H9 (cell line): Measurements from ENCODE around the gene FAM76A. TPM values are rescaled to one million over a fixed set of nuclear protein-coding genes. Genes with fewer than 3 reads are reported as not detected.

Source experiments
- DNase-seq: peaks from one replicate; pipeline ENCODE4 v3.0.0-alpha.2; 2017
- H2AFZ ChIP-seq: one replicate; pipeline ENCODE4 v1.6.1; 2013; ENCODE audit warnings: mild to moderate bottlenecking, low read length, control low read depth, moderate library complexity
- H2AK5ac ChIP-seq: 2 replicates; pipeline ENCODE4 v1.6.1; 2013; ENCODE audit warnings: low read length, control low read depth, mixed read lengths; ENCODE audit not compliant: insufficient read length
- H2BK120ac ChIP-seq: one replicate; pipeline ENCODE4 v1.6.1; 2013; ENCODE audit warnings: low read depth, mild to moderate bottlenecking, low read length, control low read depth, inconsistent platforms; ENCODE audit not compliant: poor library complexity, severe bottlenecking
- H2BK12ac ChIP-seq: 2 replicates; pipeline ENCODE4 v1.6.1; 2013; ENCODE audit warnings: low read length, control low read depth, mixed read lengths, low read depth; ENCODE audit not compliant: insufficient read length
- H2BK15ac ChIP-seq: 2 replicates; pipeline ENCODE4 v1.6.1; 2013; ENCODE audit warnings: low read depth, low read length, control low read depth
- H2BK20ac ChIP-seq: one replicate; pipeline ENCODE4 v1.6.1; 2013; ENCODE audit warnings: low read depth, mild to moderate bottlenecking, low read length, control low read depth, inconsistent platforms; ENCODE audit not compliant: poor library complexity, severe bottlenecking
- H2BK5ac ChIP-seq: 2 replicates; pipeline ENCODE4 v1.6.1; 2013; ENCODE audit warnings: low read length, control low read depth, mixed read lengths; ENCODE audit not compliant: insufficient read length
- H3K14ac ChIP-seq: 2 replicates; pipeline ENCODE4 v1.6.1; 2013; ENCODE audit warnings: low read length, control low read depth; ENCODE audit not compliant: insufficient read depth
- H3K18ac ChIP-seq: 2 replicates; pipeline ENCODE4 v1.6.1; 2013; ENCODE audit warnings: low read depth, mild to moderate bottlenecking, mixed read lengths, low read length, control low read depth; ENCODE audit not compliant: insufficient read length
- H3K23ac ChIP-seq: 2 replicates; pipeline ENCODE4 v1.6.1; 2013; ENCODE audit warnings: low read length, control low read depth, mixed read lengths, low read depth; ENCODE audit not compliant: insufficient read length
- H3K23me2 ChIP-seq: 2 replicates; pipeline ENCODE4 v1.6.1; 2013; ENCODE audit warnings: low read depth, mild to moderate bottlenecking, mixed read lengths, low read length, control low read depth; ENCODE audit not compliant: insufficient read length, poor library complexity, severe bottlenecking
- H3K27ac ChIP-seq: 2 replicates; pipeline ENCODE4 v1.5.1; 2013; ENCODE audit warnings: low read length, control low read depth, mixed read lengths, low read depth; ENCODE audit not compliant: insufficient read length
- H3K27me3 ChIP-seq: 2 replicates; pipeline ENCODE4 v1.6.1; 2013; ENCODE audit warnings: low read length, control low read depth, inconsistent platforms; ENCODE audit not compliant: insufficient read depth
- H3K4ac ChIP-seq: 2 replicates; pipeline ENCODE4 v1.6.1; 2013; ENCODE audit warnings: low read depth, mild to moderate bottlenecking, control low read depth, inconsistent platforms, low read length, moderate library complexity
- H3K4me1 ChIP-seq: 2 replicates; pipeline ENCODE4 v1.6.1; 2013; ENCODE audit warnings: low read length, control low read depth, inconsistent platforms; ENCODE audit not compliant: insufficient read depth
- H3K4me2 ChIP-seq: 2 replicates; pipeline ENCODE4 v1.6.1; 2013; ENCODE audit warnings: low read length, control low read depth, mixed read lengths; ENCODE audit not compliant: insufficient read length, insufficient read depth
- H3K56ac ChIP-seq: 2 replicates; pipeline ENCODE4 v1.6.1; 2013; ENCODE audit warnings: low read depth, mild to moderate bottlenecking, mixed read lengths, low read length, control low read depth; ENCODE audit not compliant: insufficient read length
- H3K79me1 ChIP-seq: 2 replicates; pipeline ENCODE4 v1.6.1; 2013; ENCODE audit warnings: low read depth, mild to moderate bottlenecking, moderate library complexity, low read length, control low read depth, inconsistent platforms; ENCODE audit not compliant: insufficient read depth, poor library complexity, severe bottlenecking
- H3K79me2 ChIP-seq: 2 replicates; pipeline ENCODE4 v1.6.1; 2013; ENCODE audit warnings: low read length, control low read depth, inconsistent platforms; ENCODE audit not compliant: insufficient read depth
- H3K9ac ChIP-seq: 2 replicates; pipeline ENCODE4 v1.6.1; 2013; ENCODE audit warnings: low read length, control low read depth, mixed read lengths; ENCODE audit not compliant: insufficient read length; ENCODE audit errors: extremely low read depth
- H3K9me3 ChIP-seq: one replicate; pipeline ENCODE4 v1.6.1; 2013; ENCODE audit warnings: low read depth, low read length, inconsistent platforms; ENCODE audit not compliant: control insufficient read depth
- H3T11ph ChIP-seq: one replicate; pipeline ENCODE4 v1.6.1; 2013; ENCODE audit warnings: mild to moderate bottlenecking, low read length, control low read depth, inconsistent platforms
- H4K20me1 ChIP-seq: one replicate; pipeline ENCODE4 v1.6.1; 2013; ENCODE audit not compliant: control insufficient read depth, insufficient read length, insufficient read depth
- H4K5ac ChIP-seq: 2 replicates; pipeline ENCODE4 v1.6.1; 2013; ENCODE audit warnings: low read depth, mild to moderate bottlenecking, mixed read lengths, low read length, control low read depth; ENCODE audit not compliant: insufficient read length
- H4K8ac ChIP-seq: replicated peaks from 2 replicates; pipeline ENCODE4 v1.6.1; 2013; ENCODE audit warnings: low read length, control low read depth, mixed read lengths, low read depth; ENCODE audit not compliant: insufficient read length
- H4K91ac ChIP-seq: 2 replicates; pipeline ENCODE4 v1.6.1; 2013; ENCODE audit warnings: low read depth, mild to moderate bottlenecking, moderate library complexity, mixed read lengths, low read length, control low read depth; ENCODE audit not compliant: insufficient read length
- H3K27ac Mint-ChIP-seq, 3 experiments: 2 replicates in 2 of 3; 3 replicates in 1 of 3; pipeline ENCODE4 v1.8.0; 2020 to 2021; ENCODE audit warnings: mixed read lengths in 3 of 3, mild to moderate bottlenecking in 1 of 3, moderate library complexity in 1 of 3
- H3K27me3 Mint-ChIP-seq: 2 replicates; pipeline ENCODE4 v1.8.0; 2021; ENCODE audit warnings: low read depth, mild to moderate bottlenecking, moderate library complexity, mixed read lengths
- H3K36me3 Mint-ChIP-seq, 3 experiments: 2 replicates in 2 of 3; 3 replicates in 1 of 3; pipeline ENCODE4 v1.8.0; 2020 to 2021; ENCODE audit warnings: low read depth in 3 of 3, mixed read lengths in 3 of 3; ENCODE audit not compliant: insufficient read depth in 1 of 3
- H3K4me1 Mint-ChIP-seq, 2 experiments: 2 replicates each; pipeline ENCODE4 v1.8.0; 2020; ENCODE audit warnings: mixed read lengths in 2 of 2
- H3K4me3 Mint-ChIP-seq, 2 experiments: 2 replicates in 1 of 2; 3 replicates in 1 of 2; pipeline ENCODE4 v1.8.0; 2020 to 2021; ENCODE audit warnings: mild to moderate bottlenecking in 2 of 2, mixed read lengths in 2 of 2, moderate library complexity in 1 of 2
- H3K9me3 Mint-ChIP-seq, 2 experiments: 2 replicates in 1 of 2; 3 replicates in 1 of 2; pipeline ENCODE4 v1.8.0; 2020; ENCODE audit warnings: mild to moderate bottlenecking in 2 of 2, mixed read lengths in 2 of 2, moderate library complexity in 1 of 2
- CTCF ChIP-seq: fragments of 200-600 bp; sonication (generic); conservative IDR thresholded peaks from 3 replicates; pipeline ENCODE4 v1.8.0; 2021; ENCODE audit warnings: antibody characterized with exemption, mild to moderate bottlenecking
- WGBS: extraction: QIAGEN DNeasy Blood & Tissue Kit; methylation state at CpG from one replicate; pipeline ENCODE4 v1.1.7; 2013; ENCODE audit warnings: missing lambda C conversion rate, low lambda C conversion rate, mixed read lengths; ENCODE audit not compliant: insufficient read length; ENCODE audit errors: extremely low coverage; 5-methylcytosine and 5-hydroxymethylcytosine counted together
- long read RNA-seq: library from polyadenylated mRNA; unstranded; transcript quantifications from one replicate; pipeline ENCODE4 v2.0.0, GENCODE V29; 2020
- total RNA-seq: library from RNA; stranded (reverse); gene quantifications from 2 replicates; pipeline ENCODE4 v1.2.1, GENCODE V29; 2021

Gene FAM76A
- total RNA-seq, result 10.6 and 12.3 TPM in 2 replicates
- long read RNA-seq, transcript FAM76A-204 (9 exons, 3,567 nt), result major isoform, 31 of 44 reads
- long read RNA-seq, transcript FAM76A-203 (8 exons, 2,273 nt), result minor isoform, 6 of 44 reads
- long read RNA-seq, partial matches to known transcripts, result 2 of 44 reads
- long read RNA-seq, other reads (novel, unspliced or antisense), result 2 of 44 reads

GRCh38 chr1:27725374-27726172 lies at the start of gene FAM76A:
TSS of gene FAM76A (plus strand) at chr1:27725961. CDS start at chr1:27726081, 120 bp downstream.
- peak within 1 kb of the TSS; percentile 95 for H3K4me2 ChIP-seq
- H2BK120ac ChIP-seq, result peak within 1 kb of the TSS; percentile 80
- H2BK5ac ChIP-seq, result no peak within 1 kb of the TSS
- no peak within 1 kb of the TSS for H2BK15ac ChIP-seq
- H3K4me1 ChIP-seq, result no peaks in the 10 kb centered on the region
- H4K8ac ChIP-seq, result no peak within 1 kb of the TSS
- peak within 1 kb of the TSS; percentile 94 for H3K18ac ChIP-seq
- peak within 1 kb of the TSS; percentile 11 for H2AFZ ChIP-seq
- H3K4ac ChIP-seq, result no peak within 1 kb of the TSS; the same call in 1 of the 2 replicates
- Mint-ChIP-seq H3K36me3 (peaks cover 1 to 13% (median 11%) of the 10 kb centered on the region in 3 experiments; a peak in 6 of 7 replicates), H3K27me3 (peaks cover 8% of the 10 kb centered on the region), H3K9me3 (no peaks in the 10 kb centered on the region; a peak in 1 of 5 replicates), H3K27ac (peak within 1 kb of the TSS; percentile 75 to 98 (median 94); a peak in 5 of 7 replicates), H3K4me1 (peaks cover 9 to 12% of the 10 kb centered on the region in 2 experiments), H3K4me3 (peak within 1 kb of the TSS; percentile 81 to 87)
- TF ChIP-seq CTCF, result peak; percentile 50; the same call in 2 of the 3 replicates
- no peak within 1 kb of the TSS for H4K91ac ChIP-seq
- no peaks in the 10 kb centered on the region for H4K20me1 ChIP-seq
- no peak within 1 kb of the TSS for H4K5ac ChIP-seq
- no peaks in the 10 kb centered on the region for H3K27me3 ChIP-seq
- H2BK12ac ChIP-seq, result no peak within 1 kb of the TSS
- peak within 1 kb of the TSS; percentile 0 for H2BK20ac ChIP-seq
- no peaks in the 10 kb centered on the region for H3K79me2 ChIP-seq
- no peak within 1 kb of the TSS for H3K56ac ChIP-seq
- H3T11ph ChIP-seq, result peak within 1 kb of the TSS; percentile 2
- no peaks in the 10 kb centered on the region for H3K79me1 ChIP-seq
- no peak within 1 kb of the TSS for H3K23ac ChIP-seq
- no peak within 1 kb of the TSS for H2AK5ac ChIP-seq
- peak within 1 kb of the TSS; percentile 70 for H3K9ac ChIP-seq
- H3K23me2 ChIP-seq, result peaks cover 6% of the 10 kb centered on the region
- H3K9me3 ChIP-seq, result no peaks in the 10 kb centered on the region
- DNase-seq, result peak; percentile 99
- no peak within 1 kb of the TSS for H3K27ac ChIP-seq
- no CpG with 5 or more reads among the region's 72 CpGs for WGBS
- H3K14ac ChIP-seq, result peak within 1 kb of the TSS; percentile 92
